NCI-H226 (cell line): ENCODE measurements around the gene TENM3.
A peak's percentile ranks its signal among the peaks of the same experiment; 100 is the strongest.

Source experiments
- DNase-seq: peaks from one replicate; pipeline ENCODE4 v3.0.0-alpha.2; 2015

TENM3 gene

GRCh38 chr4:182531555-182532162 is 288.5 kb downstream of the TENM3 start:
- no peak for DNase-seq

GRCh38 chr4:182532441-182532840 is 289.2 kb downstream of the TENM3 start:
- no peak for DNase-seq

- no peak for DNase-seq
Observed at GRCh38 chr4:182533964-182534363, 290.8 kb downstream of the TENM3 start.

- no peak for DNase-seq
Observed at GRCh38 chr4:182536221-182536811, 293.1 kb downstream of the TENM3 start.

GRCh38 chr4:182537031-182537795 is 294.0 kb downstream of the TENM3 start:
- no peak for DNase-seq

GRCh38 chr4:182538031-182538430 is 294.8 kb downstream of the TENM3 start:
- DNase-seq = no peak

GRCh38 chr4:182540496-182540895 is 297.3 kb downstream of the TENM3 start:
- no peak for DNase-seq

GRCh38 chr4:182547435-182547834 is 304.2 kb downstream of the TENM3 start:
- no peak for DNase-seq

- no peak for DNase-seq
Observed at GRCh38 chr4:182548156-182548555, 305.0 kb downstream of the TENM3 start.

GRCh38 chr4:182549356-182549755 is 306.2 kb downstream of the TENM3 start:
- no peak for DNase-seq

- no peak for DNase-seq
Observed at GRCh38 chr4:182552948-182553347, 309.7 kb downstream of the TENM3 start.

GRCh38 chr4:182553653-182554052 is 310.5 kb downstream of the TENM3 start:
- DNase-seq = no peak

GRCh38 chr4:182554736-182555135 is 311.5 kb downstream of the TENM3 start:
- no peak for DNase-seq

GRCh38 chr4:182555997-182556418 is 312.8 kb downstream of the TENM3 start:
- DNase-seq = peak; percentile 37

- DNase-seq = no peak
Observed at GRCh38 chr4:182556580-182556979, 313.4 kb downstream of the TENM3 start.

- no peak for DNase-seq
Observed at GRCh38 chr4:182560358-182560757, 317.2 kb downstream of the TENM3 start.

- DNase-seq = no peak
Observed at GRCh38 chr4:182562350-182562749, 319.1 kb downstream of the TENM3 start.

- DNase-seq = no peak
Observed at GRCh38 chr4:182564724-182565369, 321.6 kb downstream of the TENM3 start.

GRCh38 chr4:182567119-182567518 is 323.9 kb downstream of the TENM3 start:
- DNase-seq = no peak

- DNase-seq = no peak
Observed at GRCh38 chr4:182569561-182569960, 326.4 kb downstream of the TENM3 start.

GRCh38 chr4:182574706-182575105 is 331.5 kb downstream of the TENM3 start:
- no peak for DNase-seq

GRCh38 chr4:182575225-182575624 is 332.0 kb downstream of the TENM3 start:
- DNase-seq = no peak

- no peak for DNase-seq
Observed at GRCh38 chr4:182576601-182577289, 333.5 kb downstream of the TENM3 start.
